Activated naive CD8-positive, alpha-beta T cell treated with anti-CD3 and anti-CD28 coated beads, Interleukin-2, amount 50 U/mL, for 24 hours (primary cell): ENCODE results near the gene KMT2E.

Experiments
- ATAC-seq: fragments of 150-1000 bp; cut with Tn5 transposase; one replicate; pipeline ENCODE4 v1.10.0; 2021
- DNase-seq: peaks from one replicate; pipeline ENCODE4 v3.0.0; 2021
- H3K27ac Mint-ChIP-seq: one replicate; pipeline ENCODE4 v1.8.0; 2021; ENCODE audit warnings: mild to moderate bottlenecking, mixed read lengths
- H3K27me3 Mint-ChIP-seq: one replicate; pipeline ENCODE4 v1.8.0; 2021; ENCODE audit warnings: mixed read lengths
- H3K36me3 Mint-ChIP-seq: one replicate; pipeline ENCODE4 v1.8.0; 2021; ENCODE audit warnings: low read depth, mixed read lengths
- H3K4me1 Mint-ChIP-seq: one replicate; pipeline ENCODE4 v1.8.0; 2021; ENCODE audit warnings: mixed read lengths
- H3K4me3 Mint-ChIP-seq: one replicate; pipeline ENCODE4 v1.8.0; 2021; ENCODE audit warnings: mild to moderate bottlenecking, moderate library complexity, mixed read lengths
- H3K9me3 Mint-ChIP-seq: one replicate; pipeline ENCODE4 v1.8.0; 2021; ENCODE audit warnings: mixed read lengths

The KMT2E gene

GRCh38 chr7:105137898-105138297 is 123.9 kb downstream of the KMT2E start:
- H3K9me3 Mint-ChIP-seq: no peaks in the 10 kb centered on the region
- H3K36me3 Mint-ChIP-seq: peaks cover 12% of the 10 kb centered on the region
- ATAC-seq (no peak), DNase-seq (no peak)
- no peak overlapping the region for H3K4me3 Mint-ChIP-seq
- H3K27me3 Mint-ChIP-seq: no peaks in the 10 kb centered on the region
- H3K4me1 Mint-ChIP-seq: no peaks in the 10 kb centered on the region
- H3K27ac Mint-ChIP-seq: no peak overlapping the region

GRCh38 chr7:105139381-105139780 is 125.4 kb downstream of the KMT2E start:
- no peaks in the 10 kb centered on the region for H3K9me3 Mint-ChIP-seq
- DNase-seq: no peak
- ATAC-seq: no peak
- H3K4me3 Mint-ChIP-seq: no peak overlapping the region
- H3K36me3 Mint-ChIP-seq: peaks cover 16% of the 10 kb centered on the region
- H3K27me3 Mint-ChIP-seq: no peaks in the 10 kb centered on the region
- no peaks in the 10 kb centered on the region for H3K4me1 Mint-ChIP-seq
- H3K27ac Mint-ChIP-seq: no peak overlapping the region

- Mint-ChIP-seq H3K4me1 (no peaks in the 10 kb centered on the region), H3K4me3 (no peak overlapping the region), H3K36me3 (peaks cover 16% of the 10 kb centered on the region), H3K9me3 (no peaks in the 10 kb centered on the region), H3K27ac (no peak overlapping the region), H3K27me3 (no peaks in the 10 kb centered on the region)
- ATAC-seq (no peak), DNase-seq (no peak)
These were observed 127.1 kb downstream of the KMT2E start for GRCh38 chr7:105141068-105141467.

- ATAC-seq (peak; percentile 63), DNase-seq (no peak)
- Mint-ChIP-seq H3K4me1 (peaks cover 29% of the 10 kb centered on the region), H3K27me3 (no peaks in the 10 kb centered on the region), H3K9me3 (no peaks in the 10 kb centered on the region), H3K4me3 (no peak overlapping the region), H3K27ac (peak overlapping the region; percentile 58), H3K36me3 (peaks cover 8% of the 10 kb centered on the region)
These were observed 135.8 kb downstream of the KMT2E start for GRCh38 chr7:105149827-105150226.

- Mint-ChIP-seq H3K27ac (no peak overlapping the region), H3K4me3 (no peak overlapping the region), H3K27me3 (no peaks in the 10 kb centered on the region), H3K4me1 (peaks cover 29% of the 10 kb centered on the region), H3K36me3 (peaks cover 8% of the 10 kb centered on the region), H3K9me3 (no peaks in the 10 kb centered on the region)
- no peak for DNase-seq
- no peak for ATAC-seq
These were observed 137.1 kb downstream of the KMT2E start for GRCh38 chr7:105151152-105151551.

GRCh38 chr7:105153531-105153930 is 139.5 kb downstream of the KMT2E start:
- ATAC-seq (peak; percentile 29), DNase-seq (no peak)
- Mint-ChIP-seq H3K9me3 (no peaks in the 10 kb centered on the region), H3K4me3 (no peak overlapping the region), H3K27ac (peak overlapping the region; percentile 29), H3K27me3 (no peaks in the 10 kb centered on the region), H3K4me1 (peaks cover 41% of the 10 kb centered on the region), H3K36me3 (peaks cover 6% of the 10 kb centered on the region)

GRCh38 chr7:105154084-105154483 is 140.1 kb downstream of the KMT2E start:
- Mint-ChIP-seq H3K27ac (no peak overlapping the region), H3K27me3 (no peaks in the 10 kb centered on the region), H3K4me3 (no peak overlapping the region), H3K9me3 (no peaks in the 10 kb centered on the region), H3K4me1 (peaks cover 41% of the 10 kb centered on the region), H3K36me3 (peaks cover 6% of the 10 kb centered on the region)
- ATAC-seq (no peak), DNase-seq (no peak)

- H3K4me1 Mint-ChIP-seq: peaks cover 25% of the 10 kb centered on the region
- H3K27me3 Mint-ChIP-seq: no peaks in the 10 kb centered on the region
- H3K36me3 Mint-ChIP-seq: peaks cover 5% of the 10 kb centered on the region
- H3K4me3 Mint-ChIP-seq: no peak overlapping the region
- H3K27ac Mint-ChIP-seq: peak overlapping the region; percentile 8
- no peaks in the 10 kb centered on the region for H3K9me3 Mint-ChIP-seq
- DNase-seq (no peak), ATAC-seq (no peak)
These were observed 142.7 kb downstream of the KMT2E start for GRCh38 chr7:105156731-105157130.

GRCh38 chr7:105157278-105157677 is 143.3 kb downstream of the KMT2E start:
- H3K27me3 Mint-ChIP-seq: no peaks in the 10 kb centered on the region
- H3K36me3 Mint-ChIP-seq: peaks cover 5% of the 10 kb centered on the region
- peaks cover 25% of the 10 kb centered on the region for H3K4me1 Mint-ChIP-seq
- DNase-seq (no peak), ATAC-seq (peak; percentile 15)
- no peaks in the 10 kb centered on the region for H3K9me3 Mint-ChIP-seq
- no peak overlapping the region for H3K4me3 Mint-ChIP-seq
- H3K27ac Mint-ChIP-seq: peak overlapping the region; percentile 8

- Mint-ChIP-seq H3K9me3 (no peaks in the 10 kb centered on the region), H3K4me3 (no peak overlapping the region), H3K27ac (no peak overlapping the region), H3K36me3 (peaks cover 32% of the 10 kb centered on the region), H3K27me3 (no peaks in the 10 kb centered on the region), H3K4me1 (peaks cover 12% of the 10 kb centered on the region)
- DNase-seq (no peak), ATAC-seq (no peak)
These were observed 147.4 kb downstream of the KMT2E start for GRCh38 chr7:105161366-105161765.
